NB4 (cell line): ENCODE measurements around the gene NUDT4.

Source experiments
- CTCF ChIP-seq: IDR thresholded peaks from one replicate; pipeline ENCODE4 v1.5.1; 2012; ENCODE audit warnings: low read depth, low read length
- POLR2A ChIP-seq: IDR thresholded peaks from 2 replicates; pipeline ENCODE4 v1.6.1; 2011; ENCODE audit warnings: mild to moderate bottlenecking; ENCODE audit not compliant: insufficient read length; ENCODE audit errors: extremely low read depth

GRCh38 chr12:93441081-93441616 lies 63.4 kb downstream of the NUDT4 start:
- TF ChIP-seq CTCF: no peak
- no peak for TF ChIP-seq POLR2A
